H9 (cell line): ENCODE results near the gene HOXC12. TPM values are rescaled to one million over a fixed set of nuclear protein-coding genes. Genes with fewer than 3 reads are reported as not detected.

ENCODE experiments used
- DNase-seq: peaks from one replicate; pipeline ENCODE4 v3.0.0-alpha.2; 2017
- H2AFZ ChIP-seq: one replicate; pipeline ENCODE4 v1.6.1; 2013; ENCODE audit warnings: mild to moderate bottlenecking, low read length, control low read depth, moderate library complexity
- H2AK5ac ChIP-seq: 2 replicates; pipeline ENCODE4 v1.6.1; 2013; ENCODE audit warnings: low read length, control low read depth, mixed read lengths; ENCODE audit not compliant: insufficient read length
- H2BK120ac ChIP-seq: one replicate; pipeline ENCODE4 v1.6.1; 2013; ENCODE audit warnings: low read depth, mild to moderate bottlenecking, low read length, control low read depth, inconsistent platforms; ENCODE audit not compliant: poor library complexity, severe bottlenecking
- H2BK12ac ChIP-seq: 2 replicates; pipeline ENCODE4 v1.6.1; 2013; ENCODE audit warnings: low read length, control low read depth, mixed read lengths, low read depth; ENCODE audit not compliant: insufficient read length
- H2BK15ac ChIP-seq: 2 replicates; pipeline ENCODE4 v1.6.1; 2013; ENCODE audit warnings: low read depth, low read length, control low read depth
- H2BK20ac ChIP-seq: one replicate; pipeline ENCODE4 v1.6.1; 2013; ENCODE audit warnings: low read depth, mild to moderate bottlenecking, low read length, control low read depth, inconsistent platforms; ENCODE audit not compliant: poor library complexity, severe bottlenecking
- H2BK5ac ChIP-seq: 2 replicates; pipeline ENCODE4 v1.6.1; 2013; ENCODE audit warnings: low read length, control low read depth, mixed read lengths; ENCODE audit not compliant: insufficient read length
- H3K14ac ChIP-seq: 2 replicates; pipeline ENCODE4 v1.6.1; 2013; ENCODE audit warnings: low read length, control low read depth; ENCODE audit not compliant: insufficient read depth
- H3K18ac ChIP-seq: 2 replicates; pipeline ENCODE4 v1.6.1; 2013; ENCODE audit warnings: low read depth, mild to moderate bottlenecking, mixed read lengths, low read length, control low read depth; ENCODE audit not compliant: insufficient read length
- H3K23ac ChIP-seq: 2 replicates; pipeline ENCODE4 v1.6.1; 2013; ENCODE audit warnings: low read length, control low read depth, mixed read lengths, low read depth; ENCODE audit not compliant: insufficient read length
- H3K23me2 ChIP-seq: 2 replicates; pipeline ENCODE4 v1.6.1; 2013; ENCODE audit warnings: low read depth, mild to moderate bottlenecking, mixed read lengths, low read length, control low read depth; ENCODE audit not compliant: insufficient read length, poor library complexity, severe bottlenecking
- H3K27ac ChIP-seq: 2 replicates; pipeline ENCODE4 v1.5.1; 2013; ENCODE audit warnings: low read length, control low read depth, mixed read lengths, low read depth; ENCODE audit not compliant: insufficient read length
- H3K27me3 ChIP-seq: 2 replicates; pipeline ENCODE4 v1.6.1; 2013; ENCODE audit warnings: low read length, control low read depth, inconsistent platforms; ENCODE audit not compliant: insufficient read depth
- H3K4ac ChIP-seq: 2 replicates; pipeline ENCODE4 v1.6.1; 2013; ENCODE audit warnings: low read depth, mild to moderate bottlenecking, control low read depth, inconsistent platforms, low read length, moderate library complexity
- H3K4me1 ChIP-seq: 2 replicates; pipeline ENCODE4 v1.6.1; 2013; ENCODE audit warnings: low read length, control low read depth, inconsistent platforms; ENCODE audit not compliant: insufficient read depth
- H3K4me2 ChIP-seq: 2 replicates; pipeline ENCODE4 v1.6.1; 2013; ENCODE audit warnings: low read length, control low read depth, mixed read lengths; ENCODE audit not compliant: insufficient read length, insufficient read depth
- H3K56ac ChIP-seq: 2 replicates; pipeline ENCODE4 v1.6.1; 2013; ENCODE audit warnings: low read depth, mild to moderate bottlenecking, mixed read lengths, low read length, control low read depth; ENCODE audit not compliant: insufficient read length
- H3K79me1 ChIP-seq: 2 replicates; pipeline ENCODE4 v1.6.1; 2013; ENCODE audit warnings: low read depth, mild to moderate bottlenecking, moderate library complexity, low read length, control low read depth, inconsistent platforms; ENCODE audit not compliant: insufficient read depth, poor library complexity, severe bottlenecking
- H3K79me2 ChIP-seq: 2 replicates; pipeline ENCODE4 v1.6.1; 2013; ENCODE audit warnings: low read length, control low read depth, inconsistent platforms; ENCODE audit not compliant: insufficient read depth
- H3K9ac ChIP-seq: 2 replicates; pipeline ENCODE4 v1.6.1; 2013; ENCODE audit warnings: low read length, control low read depth, mixed read lengths; ENCODE audit not compliant: insufficient read length; ENCODE audit errors: extremely low read depth
- H3K9me3 ChIP-seq: one replicate; pipeline ENCODE4 v1.6.1; 2013; ENCODE audit warnings: low read depth, low read length, inconsistent platforms; ENCODE audit not compliant: control insufficient read depth
- H3T11ph ChIP-seq: one replicate; pipeline ENCODE4 v1.6.1; 2013; ENCODE audit warnings: mild to moderate bottlenecking, low read length, control low read depth, inconsistent platforms
- H4K20me1 ChIP-seq: one replicate; pipeline ENCODE4 v1.6.1; 2013; ENCODE audit not compliant: control insufficient read depth, insufficient read length, insufficient read depth
- H4K5ac ChIP-seq: 2 replicates; pipeline ENCODE4 v1.6.1; 2013; ENCODE audit warnings: low read depth, mild to moderate bottlenecking, mixed read lengths, low read length, control low read depth; ENCODE audit not compliant: insufficient read length
- H4K8ac ChIP-seq: replicated peaks from 2 replicates; pipeline ENCODE4 v1.6.1; 2013; ENCODE audit warnings: low read length, control low read depth, mixed read lengths, low read depth; ENCODE audit not compliant: insufficient read length
- H4K91ac ChIP-seq: 2 replicates; pipeline ENCODE4 v1.6.1; 2013; ENCODE audit warnings: low read depth, mild to moderate bottlenecking, moderate library complexity, mixed read lengths, low read length, control low read depth; ENCODE audit not compliant: insufficient read length
- H3K27ac Mint-ChIP-seq, 3 experiments: 2 replicates in 2 of 3; 3 replicates in 1 of 3; pipeline ENCODE4 v1.8.0; 2020 to 2021; ENCODE audit warnings: mixed read lengths in 3 of 3, mild to moderate bottlenecking in 1 of 3, moderate library complexity in 1 of 3
- H3K27me3 Mint-ChIP-seq: 2 replicates; pipeline ENCODE4 v1.8.0; 2021; ENCODE audit warnings: low read depth, mild to moderate bottlenecking, moderate library complexity, mixed read lengths
- H3K36me3 Mint-ChIP-seq, 3 experiments: 2 replicates in 2 of 3; 3 replicates in 1 of 3; pipeline ENCODE4 v1.8.0; 2020 to 2021; ENCODE audit warnings: low read depth in 3 of 3, mixed read lengths in 3 of 3; ENCODE audit not compliant: insufficient read depth in 1 of 3
- H3K4me1 Mint-ChIP-seq, 2 experiments: 2 replicates each; pipeline ENCODE4 v1.8.0; 2020; ENCODE audit warnings: mixed read lengths in 2 of 2
- H3K4me3 Mint-ChIP-seq, 2 experiments: 2 replicates in 1 of 2; 3 replicates in 1 of 2; pipeline ENCODE4 v1.8.0; 2020 to 2021; ENCODE audit warnings: mild to moderate bottlenecking in 2 of 2, mixed read lengths in 2 of 2, moderate library complexity in 1 of 2
- H3K9me3 Mint-ChIP-seq, 2 experiments: 2 replicates in 1 of 2; 3 replicates in 1 of 2; pipeline ENCODE4 v1.8.0; 2020; ENCODE audit warnings: mild to moderate bottlenecking in 2 of 2, mixed read lengths in 2 of 2, moderate library complexity in 1 of 2
- CTCF ChIP-seq: fragments of 200-600 bp; sonication (generic); conservative IDR thresholded peaks from 3 replicates; pipeline ENCODE4 v1.8.0; 2021; ENCODE audit warnings: antibody characterized with exemption, mild to moderate bottlenecking
- WGBS: extraction: QIAGEN DNeasy Blood & Tissue Kit; methylation state at CpG from one replicate; pipeline ENCODE4 v1.1.7; 2013; ENCODE audit warnings: missing lambda C conversion rate, low lambda C conversion rate, mixed read lengths; ENCODE audit not compliant: insufficient read length; ENCODE audit errors: extremely low coverage; 5-methylcytosine and 5-hydroxymethylcytosine counted together
- total RNA-seq: library from RNA; stranded (reverse); gene quantifications from 2 replicates; pipeline ENCODE4 v1.2.1, GENCODE V29; 2021

The HOXC12 gene
- total RNA-seq, 1 experiment from 2014 or later = not detected

DNA sequence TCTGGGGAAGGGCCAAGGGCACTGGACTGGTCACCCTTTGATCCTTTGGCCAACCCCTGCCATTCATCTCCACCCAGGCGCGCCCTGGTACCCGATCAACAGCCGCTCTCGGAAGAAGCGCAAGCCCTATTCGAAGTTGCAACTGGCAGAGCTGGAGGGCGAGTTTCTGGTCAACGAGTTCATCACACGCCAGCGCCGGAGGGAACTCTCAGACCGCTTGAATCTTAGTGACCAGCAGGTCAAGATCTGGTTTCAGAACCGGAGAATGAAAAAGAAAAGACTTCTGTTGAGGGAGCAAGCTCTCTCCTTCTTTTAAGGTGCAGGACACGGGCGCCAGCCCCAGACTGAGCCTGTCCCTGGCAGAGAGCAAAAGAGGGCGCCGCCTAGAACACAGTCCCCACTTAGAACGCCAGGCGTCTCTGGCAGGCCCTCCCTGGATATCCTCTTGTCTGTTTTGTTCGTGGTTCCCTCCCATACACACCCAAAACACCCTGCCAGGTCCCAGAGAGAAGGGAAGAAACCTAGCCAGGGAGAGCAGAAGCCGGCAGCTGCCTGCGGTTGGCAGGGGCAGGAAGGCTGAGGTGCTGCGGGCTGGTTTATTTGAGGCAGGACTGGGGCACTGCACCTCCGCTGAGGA is 1.7 kb downstream of the HOXC12 start:
- no peaks in the 10 kb centered on the region for H3K4me1 ChIP-seq
- no peaks in the 10 kb centered on the region for H4K20me1 ChIP-seq
- H3K23ac ChIP-seq = no peak overlapping the region
- no peak overlapping the region for H3T11ph ChIP-seq
- no peak for TF ChIP-seq CTCF
- H3K23me2 ChIP-seq = no peaks in the 10 kb centered on the region
- no peak overlapping the region for H3K14ac ChIP-seq
- no peak overlapping the region for H2BK15ac ChIP-seq
- no peak overlapping the region for H2BK12ac ChIP-seq
- H2BK20ac ChIP-seq = no peak overlapping the region
- no peak overlapping the region for H3K56ac ChIP-seq
- H2AFZ ChIP-seq = no peak overlapping the region
- H3K27me3 ChIP-seq = peaks cover 99% of the 10 kb centered on the region
- no peaks in the 10 kb centered on the region; a peak in 2 of 7 replicates for H3K36me3 Mint-ChIP-seq
- H3K9me3 ChIP-seq = no peaks in the 10 kb centered on the region
- no peak overlapping the region for H2AK5ac ChIP-seq
- H3K9me3 Mint-ChIP-seq = peaks cover 0 to 3% of the 10 kb centered on the region in 2 experiments; a peak in 2 of 5 replicates
- no peak overlapping the region for H3K9ac ChIP-seq
- DNase-seq = no peak
- H2BK5ac ChIP-seq = no peak overlapping the region
- H3K4ac ChIP-seq = no peak overlapping the region
- H3K4me2 ChIP-seq = no peak overlapping the region
- no peak overlapping the region for H3K18ac ChIP-seq
- no peak overlapping the region for H3K27ac ChIP-seq
- no peak overlapping the region for H3K4me3 Mint-ChIP-seq
- H4K91ac ChIP-seq = no peak overlapping the region
- no peak overlapping the region for H4K5ac ChIP-seq
- no peaks in the 10 kb centered on the region for H3K79me1 ChIP-seq
- H3K79me2 ChIP-seq = no peaks in the 10 kb centered on the region
- WGBS = no CpG with 5 or more reads among the region's 25 CpGs
- H3K4me1 Mint-ChIP-seq = peaks cover 4 to 11% of the 10 kb centered on the region in 2 experiments; a peak in 3 of 4 replicates
- H2BK120ac ChIP-seq = no peak overlapping the region
- peaks cover 99% of the 10 kb centered on the region for H3K27me3 Mint-ChIP-seq
- no peak overlapping the region for H4K8ac ChIP-seq
- peak overlapping the region in 1 of 3 experiments; percentile 42; a peak in 1 of 7 replicates for H3K27ac Mint-ChIP-seq
